GM12865 (cell line): ENCODE data around the gene ANKH.
"Not testable (repeated sequence)": the region's sequence is repeated elsewhere in the genome, so short reads cannot be mapped to it uniquely, and the experiment has no call there.

ENCODE experiments used
- DNase-seq: peaks from one replicate; pipeline ENCODE4 v3.0.0; 2010; ENCODE audit warnings: low read depth
- H3K4me3 ChIP-seq: 2 replicates; pipeline ENCODE4 v1.5.1; 2011; ENCODE audit warnings: mild to moderate bottlenecking, low read depth, low read length, control low read depth
- TF ChIP-seq, protein P1 (sequence below): IDR thresholded peaks from 2 replicates; pipeline ENCODE4 v1.5.1; 2011; ENCODE audit warnings: low read length, control low read depth, low read depth, inconsistent platforms; ENCODE audit not compliant: insufficient read depth; ENCODE audit errors: missing control alignments

ANKH gene

DNA sequence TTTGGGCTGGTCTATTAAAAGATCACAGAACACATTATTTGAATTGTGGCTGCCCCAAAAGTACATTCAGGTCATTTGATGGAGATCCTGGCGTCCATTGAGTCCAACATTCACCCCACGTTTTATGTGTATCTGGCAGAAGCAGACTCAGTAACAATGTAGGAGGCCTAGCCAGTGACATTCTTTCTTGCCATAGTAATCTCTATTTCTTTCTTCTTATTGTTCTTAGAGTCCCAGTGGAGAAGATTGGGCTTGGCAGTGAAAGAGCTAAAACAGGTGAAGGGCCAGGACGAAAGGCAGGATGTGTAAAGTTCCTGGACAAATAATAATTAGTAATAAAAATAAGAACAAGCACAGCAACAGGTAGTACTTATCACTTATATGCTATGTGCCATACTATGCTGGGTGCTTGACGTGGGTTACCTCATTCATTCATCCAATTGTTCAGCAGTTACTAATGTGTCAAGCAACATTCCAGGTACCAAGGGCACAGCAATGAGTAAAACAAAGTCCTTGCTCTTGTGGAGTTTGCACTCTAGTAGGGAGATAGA is 12.6 kb upstream of the ANKH start:
- no peak for DNase-seq
- H3K4me3 ChIP-seq, result no peak overlapping the region
- TF ChIP-seq, protein P1, sequence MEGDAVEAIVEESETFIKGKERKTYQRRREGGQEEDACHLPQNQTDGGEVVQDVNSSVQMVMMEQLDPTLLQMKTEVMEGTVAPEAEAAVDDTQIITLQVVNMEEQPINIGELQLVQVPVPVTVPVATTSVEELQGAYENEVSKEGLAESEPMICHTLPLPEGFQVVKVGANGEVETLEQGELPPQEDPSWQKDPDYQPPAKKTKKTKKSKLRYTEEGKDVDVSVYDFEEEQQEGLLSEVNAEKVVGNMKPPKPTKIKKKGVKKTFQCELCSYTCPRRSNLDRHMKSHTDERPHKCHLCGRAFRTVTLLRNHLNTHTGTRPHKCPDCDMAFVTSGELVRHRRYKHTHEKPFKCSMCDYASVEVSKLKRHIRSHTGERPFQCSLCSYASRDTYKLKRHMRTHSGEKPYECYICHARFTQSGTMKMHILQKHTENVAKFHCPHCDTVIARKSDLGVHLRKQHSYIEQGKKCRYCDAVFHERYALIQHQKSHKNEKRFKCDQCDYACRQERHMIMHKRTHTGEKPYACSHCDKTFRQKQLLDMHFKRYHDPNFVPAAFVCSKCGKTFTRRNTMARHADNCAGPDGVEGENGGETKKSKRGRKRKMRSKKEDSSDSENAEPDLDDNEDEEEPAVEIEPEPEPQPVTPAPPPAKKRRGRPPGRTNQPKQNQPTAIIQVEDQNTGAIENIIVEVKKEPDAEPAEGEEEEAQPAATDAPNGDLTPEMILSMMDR, result no peak

DNA sequence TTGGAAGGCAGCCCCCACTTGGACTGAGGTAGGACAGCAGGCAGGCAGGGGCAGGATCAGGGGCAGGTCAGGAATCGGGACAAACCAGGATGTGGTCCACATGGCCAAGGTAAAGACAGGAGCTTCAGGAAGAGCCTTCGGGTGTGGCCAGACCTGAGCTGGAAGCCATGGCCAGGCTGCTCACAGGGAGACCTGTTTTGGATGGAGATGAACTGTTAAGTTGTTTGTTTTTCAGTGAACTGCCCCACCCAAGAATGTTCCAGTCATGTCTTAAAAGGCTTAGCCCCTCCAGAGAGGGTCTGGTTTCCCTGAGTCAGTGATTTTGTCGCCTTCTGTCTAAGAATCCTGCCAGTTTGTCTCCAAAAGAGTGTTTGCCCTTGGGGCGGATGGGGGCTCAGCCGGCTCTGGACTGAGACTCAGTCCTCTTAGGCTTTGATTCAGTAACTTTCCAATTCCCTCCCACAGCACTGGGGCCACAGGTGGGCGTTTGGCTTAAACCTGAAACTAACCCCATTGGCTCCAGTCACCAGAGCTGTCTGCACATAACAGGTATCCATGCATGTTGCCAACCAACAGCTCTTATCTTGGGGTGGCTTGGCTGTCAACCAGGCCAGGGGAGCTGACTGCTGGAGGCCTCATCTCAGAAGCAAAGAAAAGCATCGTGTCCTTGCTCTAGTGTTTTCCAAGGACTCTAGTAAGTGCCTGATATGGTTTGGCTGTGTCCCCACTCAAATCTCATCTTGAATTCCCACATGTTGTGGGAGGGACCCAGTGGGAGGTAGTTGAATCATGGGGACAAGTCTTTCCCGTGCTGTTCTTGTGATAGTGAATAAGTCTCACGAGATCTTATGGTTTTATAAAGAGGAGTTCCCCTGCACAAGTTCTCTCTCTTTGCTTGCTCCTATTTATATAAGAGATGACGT is 11.3 kb upstream of the ANKH start:
- TF ChIP-seq, protein P1, result no peak
- no peak for DNase-seq
- no peak overlapping the region for H3K4me3 ChIP-seq

DNA sequence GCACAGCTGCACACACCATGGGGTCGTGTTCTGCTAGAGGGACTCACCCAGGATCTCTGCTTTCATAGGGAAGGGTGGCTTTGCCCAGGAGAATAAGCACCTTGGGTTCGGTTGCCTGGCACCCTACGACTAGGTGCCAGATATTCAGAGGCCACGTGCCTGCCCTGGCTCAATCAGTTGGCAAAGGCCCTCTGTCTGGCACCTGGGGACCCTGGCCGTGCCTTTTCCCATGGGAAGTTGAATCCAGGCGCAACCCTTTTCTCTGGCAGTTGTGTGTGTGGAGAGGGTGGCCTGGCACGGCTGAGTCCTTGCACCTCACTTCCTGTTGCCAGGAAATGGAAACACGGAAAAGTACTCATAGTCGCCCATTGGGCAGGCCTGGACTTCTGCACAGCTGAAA is 10.2 kb upstream of the ANKH start:
- DNase-seq, result no peak
- H3K4me3 ChIP-seq, result no peak overlapping the region
- TF ChIP-seq, protein P1, result no peak

DNA sequence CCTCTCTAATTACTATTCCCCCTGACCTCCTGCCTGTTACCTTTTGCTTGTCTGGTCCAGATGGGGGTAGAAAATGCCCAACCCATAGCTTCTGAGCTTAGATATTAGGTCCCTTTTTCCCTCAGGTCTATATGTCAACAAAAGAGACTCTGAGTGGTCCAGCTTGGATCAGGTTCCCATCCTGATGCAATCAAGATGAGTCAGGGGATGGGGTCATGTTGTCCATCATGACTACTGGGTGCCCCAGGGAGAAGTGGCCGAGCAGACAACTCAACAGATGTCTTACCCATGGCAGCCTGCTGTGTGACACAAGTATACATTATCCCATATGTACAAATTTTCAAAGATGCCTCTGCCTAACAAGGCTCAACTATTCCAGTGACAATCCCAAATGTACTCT is 9.1 kb upstream of the ANKH start:
- TF ChIP-seq, protein P1, result no peak
- DNase-seq, result no peak
- H3K4me3 ChIP-seq, result no peak overlapping the region

DNA sequence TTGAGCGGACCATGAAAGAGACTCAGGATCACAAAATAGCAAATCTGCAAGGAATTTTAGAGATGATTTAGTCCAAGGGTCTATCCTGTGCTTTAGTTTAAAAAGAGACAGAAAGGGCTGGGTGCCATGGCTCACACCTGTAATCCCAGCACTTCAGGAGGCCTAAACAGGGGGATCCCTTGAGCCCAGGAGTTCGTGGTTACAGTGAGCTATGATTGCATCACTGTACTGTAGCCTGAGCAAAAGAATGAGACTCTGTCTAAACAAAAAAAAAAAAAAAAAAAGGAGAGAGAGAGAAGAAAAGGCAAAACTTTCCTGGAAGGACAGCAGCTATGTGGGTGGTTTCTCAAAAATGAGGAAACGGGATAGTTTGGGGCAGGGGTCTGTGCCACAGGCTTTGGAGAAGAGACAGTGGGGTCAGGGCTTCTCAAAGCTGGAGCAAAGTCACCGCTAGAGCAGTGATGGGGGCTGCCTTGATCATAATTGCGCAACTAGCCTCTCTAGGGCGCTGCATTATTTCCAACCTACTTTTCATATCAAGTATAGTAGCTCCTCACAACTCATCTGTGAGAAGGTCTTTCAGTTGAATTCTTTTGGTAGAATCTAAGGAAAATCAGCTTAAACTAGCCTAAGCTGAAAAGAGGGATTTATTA is 8.5 kb upstream of the ANKH start:
- H3K4me3 ChIP-seq, result no peak overlapping the region
- TF ChIP-seq, protein P1, result no peak
- DNase-seq, result no peak

DNA sequence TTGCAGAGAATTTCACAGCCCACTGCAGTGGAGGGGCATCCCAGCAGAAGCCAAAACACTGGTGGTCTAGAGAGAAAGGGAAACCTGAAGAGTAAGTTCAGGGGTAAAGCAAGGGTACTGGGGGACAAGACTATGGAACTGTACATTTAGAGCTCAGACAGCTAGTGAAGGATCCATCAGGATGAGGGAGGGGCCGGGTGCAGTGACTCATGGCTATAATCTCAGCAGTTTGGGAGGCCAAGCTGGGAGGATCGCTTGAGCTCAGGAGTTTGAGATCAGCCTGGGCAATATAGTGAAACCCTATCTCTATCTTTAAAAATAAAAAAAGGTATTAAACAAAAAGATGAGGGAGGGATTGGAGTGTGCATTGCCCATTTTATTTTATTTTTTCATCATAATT is 7.8 kb upstream of the ANKH start:
- no peak overlapping the region for H3K4me3 ChIP-seq
- no peak for DNase-seq
- TF ChIP-seq, protein P1, result no peak

DNA sequence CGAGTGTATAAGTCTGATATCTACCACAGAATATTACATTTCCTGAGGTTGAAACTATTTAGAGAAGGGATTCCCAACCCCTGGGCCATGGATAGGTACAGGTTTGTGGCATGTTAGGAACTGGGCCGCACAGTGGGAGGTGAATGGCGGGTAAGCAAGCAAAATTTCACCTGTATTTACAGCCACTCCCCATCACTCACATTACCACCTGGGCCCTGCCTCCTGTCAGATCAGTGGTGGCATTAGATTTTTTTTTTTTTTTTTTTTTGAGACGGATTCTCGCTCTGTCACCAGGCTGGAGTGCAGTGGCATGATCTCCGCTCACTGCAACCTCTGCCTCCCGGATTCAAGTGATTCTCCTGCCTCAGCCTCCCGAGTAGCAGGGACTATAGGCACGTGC is 6.6 kb upstream of the ANKH start:
- DNase-seq, H3K4me3 ChIP-seq: not testable (repeated sequence)
